HG03520 (cell line): Measurements from ENCODE around the gene NOX3.

Experiments used
- ATAC-seq: cut with Tn5 transposase; IDR thresholded peaks from one replicate; pipeline ENCODE4 v1.9.1; 2021; ENCODE audit warnings: mild to moderate bottlenecking, moderate library complexity; ENCODE audit not compliant: unreplicated experiment

Gene NOX3

DNA sequence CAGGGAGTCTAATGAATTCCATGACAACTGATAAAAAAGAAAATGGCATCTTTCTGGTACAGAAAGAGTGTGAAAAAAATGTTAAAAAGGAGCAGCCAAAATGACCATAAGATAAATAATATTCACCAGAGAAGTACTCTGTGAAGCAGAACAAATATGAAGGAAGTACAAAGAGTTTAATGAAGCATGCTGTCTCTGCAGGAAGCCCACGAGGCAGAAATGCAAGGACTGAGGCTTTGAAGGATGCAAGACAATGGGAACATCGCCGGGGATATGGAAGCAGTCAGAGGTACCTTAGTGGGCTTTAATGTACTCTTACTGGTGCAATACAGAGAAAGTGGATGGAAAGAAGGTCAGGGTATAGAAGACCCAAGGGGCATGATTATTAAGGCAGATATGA lies 50.7 kb downstream of the NOX3 start:
- no peak for ATAC-seq

DNA sequence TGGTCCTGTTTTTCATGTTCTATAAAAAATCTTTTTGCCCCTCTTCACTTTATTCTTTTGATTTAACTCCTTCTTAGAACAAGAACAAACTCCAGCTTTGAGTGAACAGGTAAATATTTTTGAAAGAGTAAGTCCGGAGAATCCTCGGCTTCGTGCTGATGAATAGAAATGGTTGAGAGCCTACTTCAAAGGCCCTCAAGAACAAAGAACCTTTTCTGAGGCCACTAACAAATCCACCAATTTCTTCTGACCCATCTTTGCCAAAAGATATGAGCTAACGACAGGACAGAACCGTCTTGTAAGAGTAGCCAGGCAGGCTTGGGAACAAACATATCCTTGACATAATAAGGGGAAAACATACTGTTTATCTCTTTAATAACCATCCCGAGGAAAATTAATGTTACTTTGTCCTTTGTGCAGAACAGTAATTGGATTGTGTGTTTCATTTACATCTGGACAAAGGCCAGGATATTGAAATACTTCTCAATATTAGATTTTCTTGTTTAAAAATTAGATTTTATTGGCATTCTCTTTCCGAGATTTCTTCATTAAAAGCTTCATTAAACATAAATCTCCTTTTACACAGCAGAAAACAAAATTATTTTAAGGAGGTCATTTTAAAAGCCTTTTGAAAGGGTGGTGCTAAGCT lies 52.9 kb downstream of the NOX3 start:
- ATAC-seq, result no peak

DNA sequence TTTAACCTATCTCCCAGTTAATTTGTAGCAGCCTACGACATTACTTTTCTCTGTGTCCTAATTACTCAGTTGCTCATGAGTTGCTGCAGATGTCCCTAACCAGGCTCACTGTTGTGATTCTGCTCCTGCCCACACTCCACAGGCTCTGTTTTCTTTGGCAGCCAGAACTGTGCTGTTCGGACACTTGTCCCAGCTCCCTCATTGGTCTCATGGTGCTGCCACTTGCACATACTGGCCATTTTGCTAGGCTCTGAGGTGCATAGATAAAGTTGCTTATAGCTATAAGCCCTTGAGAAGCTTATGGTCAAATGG lies 55.0 kb downstream of the NOX3 start:
- no peak for ATAC-seq

- no peak for ATAC-seq
Measured at GRCh38 chr6:155399745-155400653, 55.6 kb downstream of the NOX3 start.

DNA sequence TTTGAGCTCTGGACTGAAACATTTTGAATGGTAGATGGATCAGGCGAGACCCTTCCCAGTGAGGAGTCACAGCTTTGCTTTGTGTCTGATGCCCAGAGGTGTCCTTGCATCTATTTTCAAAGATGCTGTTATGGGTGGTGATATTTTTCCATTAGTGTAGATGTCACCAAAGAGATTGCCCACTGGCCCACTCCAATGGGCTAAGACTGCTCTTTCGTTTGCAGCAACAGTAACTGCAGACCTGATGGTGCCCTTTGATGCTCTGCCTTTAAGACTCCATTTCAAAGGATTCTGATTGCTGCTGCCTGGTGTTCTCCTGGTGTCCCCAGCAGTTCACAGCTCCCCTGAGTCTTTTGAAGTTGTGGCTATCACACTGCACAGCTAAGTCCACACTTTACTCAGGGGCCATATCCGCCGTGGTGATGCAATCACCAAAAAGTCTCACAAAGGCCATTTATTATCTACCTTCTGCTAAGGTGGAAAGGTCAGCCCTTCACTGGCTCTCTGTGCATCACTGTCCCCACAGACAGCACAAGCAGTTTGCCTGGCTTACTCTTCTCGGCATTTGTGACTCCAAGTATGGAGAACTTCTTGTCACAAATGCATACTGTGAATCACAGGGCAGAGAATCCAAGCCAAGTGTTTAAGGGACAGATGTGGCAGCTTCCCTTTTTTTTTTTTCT lies 56.4 kb downstream of the NOX3 start:
- no peak for ATAC-seq

- ATAC-seq, result no peak
Measured at GRCh38 chr6:155398701-155399061, 57.0 kb downstream of the NOX3 start.

- no peak for ATAC-seq
Measured at GRCh38 chr6:155398221-155398620, 57.4 kb downstream of the NOX3 start.

DNA sequence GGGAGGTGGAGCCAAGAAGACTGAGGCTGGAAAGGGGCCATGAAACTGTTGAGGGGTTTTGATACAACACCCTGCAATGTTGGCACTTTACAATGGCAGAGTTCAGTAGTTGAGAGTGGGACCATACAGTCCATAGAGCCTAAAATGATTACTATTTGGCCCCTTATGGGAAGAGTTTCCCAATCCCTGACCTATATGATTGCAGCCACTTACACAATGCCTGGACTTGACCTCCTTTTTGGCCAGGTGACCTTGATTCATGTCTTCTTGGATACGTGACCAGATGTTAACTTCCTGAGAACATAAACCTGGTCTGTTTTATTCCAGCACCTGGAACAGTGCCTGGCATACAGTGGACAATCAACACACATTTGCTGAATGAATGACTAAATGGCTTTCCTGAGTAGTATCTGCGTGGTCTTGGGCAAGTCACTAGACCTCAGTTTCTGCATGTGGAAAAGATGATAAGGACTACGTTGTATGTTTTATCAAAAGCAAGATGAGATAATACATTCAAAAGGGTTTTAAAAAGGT lies 58.4 kb downstream of the NOX3 start:
- ATAC-seq, result no peak

DNA sequence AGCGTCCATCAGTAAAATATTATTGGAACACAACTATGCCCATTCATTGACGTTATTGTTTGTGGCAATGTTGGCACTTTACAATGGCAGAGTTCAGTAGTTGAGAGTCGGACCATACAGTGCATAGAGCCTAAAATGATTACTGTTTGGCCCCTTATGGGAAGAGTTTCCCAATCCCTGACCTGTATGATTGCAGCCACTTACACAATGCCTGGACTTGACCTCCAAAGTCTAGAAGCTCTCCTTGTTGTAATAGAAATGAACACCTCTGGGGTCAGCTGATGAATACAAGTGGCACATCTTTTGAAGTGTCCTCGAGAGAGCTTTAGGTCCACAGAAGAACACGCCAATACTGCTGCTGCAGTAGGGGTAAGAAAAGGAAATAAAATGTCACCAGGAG lies 59.0 kb downstream of the NOX3 start:
- no peak for ATAC-seq

DNA sequence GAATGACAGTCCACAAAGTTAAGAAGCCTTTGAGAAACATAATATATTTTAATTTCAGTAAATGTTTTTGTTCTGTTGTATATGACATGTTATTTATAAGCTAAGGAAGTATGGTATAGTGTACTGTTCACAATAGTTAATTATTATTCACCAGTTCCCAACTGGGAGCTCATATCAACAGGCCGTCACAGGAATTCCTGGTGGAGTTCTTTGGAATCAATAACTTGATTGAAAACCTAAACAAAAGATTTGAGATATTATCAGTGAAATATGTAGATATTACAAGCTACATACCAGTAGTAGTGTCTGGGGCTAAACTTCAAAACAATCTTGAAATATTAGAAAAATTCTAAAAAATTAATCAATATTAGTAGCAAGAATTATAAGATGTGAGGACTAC lies 60.3 kb downstream of the NOX3 start:
- no peak for ATAC-seq

DNA sequence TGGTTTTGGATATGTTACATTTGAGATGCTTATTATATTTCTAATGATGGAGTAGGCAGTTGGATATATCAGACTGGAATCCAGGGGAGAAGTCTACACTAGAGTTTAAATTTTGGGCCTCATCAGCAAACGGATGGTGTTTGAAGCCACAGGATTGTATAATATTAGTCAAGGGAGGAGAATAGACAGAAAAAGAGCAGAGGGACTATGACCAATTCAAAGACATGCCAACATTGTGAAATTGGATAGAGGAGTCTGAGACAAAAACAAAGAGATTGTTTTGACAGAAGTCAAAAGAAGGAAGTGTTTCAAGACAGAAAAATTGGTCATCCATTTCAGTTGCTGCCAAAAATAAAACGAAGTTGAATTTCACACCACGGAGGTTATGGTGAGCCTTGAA lies 66.5 kb downstream of the NOX3 start:
- ATAC-seq, result no peak

DNA sequence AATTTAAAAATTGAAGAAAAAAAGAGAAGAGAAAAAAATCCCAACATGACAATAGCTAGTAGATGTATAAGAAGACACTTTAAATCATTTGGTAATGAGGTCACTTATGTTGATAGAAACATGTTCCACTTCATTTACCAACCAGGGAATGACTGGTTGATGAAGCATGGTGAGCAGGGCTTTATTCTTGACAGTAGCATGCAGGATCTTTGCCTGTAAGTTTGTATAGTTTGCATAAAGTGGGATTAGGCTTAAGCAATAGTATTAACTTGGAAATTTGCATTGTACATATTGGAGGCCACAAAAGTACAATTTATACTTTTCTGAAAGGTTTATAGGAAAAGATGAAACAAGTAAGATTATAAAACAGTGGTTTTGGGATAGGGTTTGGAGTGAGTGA lies 67.0 kb downstream of the NOX3 start:
- no peak for ATAC-seq

- ATAC-seq, result no peak
Measured at GRCh38 chr6:155387481-155387880, 68.2 kb downstream of the NOX3 start.

- ATAC-seq, result no peak
Measured at GRCh38 chr6:155384321-155384952, 71.2 kb downstream of the NOX3 start.

GRCh38 chr6:155383913-155384312 lies 71.7 kb downstream of the NOX3 start:
- ATAC-seq, result no peak

DNA sequence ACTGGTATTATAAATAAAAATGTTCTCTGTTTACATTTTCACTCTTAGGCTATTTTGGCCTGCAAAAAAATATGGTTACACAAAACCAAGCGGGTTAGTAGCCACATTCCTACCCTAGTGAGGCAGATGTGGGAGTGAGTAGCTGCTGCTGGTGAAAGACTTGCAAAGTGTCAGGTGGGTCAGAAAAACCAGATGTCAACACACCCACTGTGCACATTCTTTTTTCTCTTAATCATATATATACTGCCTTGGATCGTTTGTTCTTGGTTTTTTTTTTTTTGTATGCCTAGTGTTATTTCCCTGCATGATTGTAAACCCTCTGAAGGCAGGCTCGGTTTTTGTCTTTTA lies 73.3 kb downstream of the NOX3 start:
- ATAC-seq, result no peak

GRCh38 chr6:155381673-155382337 lies 73.8 kb downstream of the NOX3 start:
- no peak for ATAC-seq

GRCh38 chr6:155380666-155381332 lies 74.8 kb downstream of the NOX3 start:
- no peak for ATAC-seq

DNA sequence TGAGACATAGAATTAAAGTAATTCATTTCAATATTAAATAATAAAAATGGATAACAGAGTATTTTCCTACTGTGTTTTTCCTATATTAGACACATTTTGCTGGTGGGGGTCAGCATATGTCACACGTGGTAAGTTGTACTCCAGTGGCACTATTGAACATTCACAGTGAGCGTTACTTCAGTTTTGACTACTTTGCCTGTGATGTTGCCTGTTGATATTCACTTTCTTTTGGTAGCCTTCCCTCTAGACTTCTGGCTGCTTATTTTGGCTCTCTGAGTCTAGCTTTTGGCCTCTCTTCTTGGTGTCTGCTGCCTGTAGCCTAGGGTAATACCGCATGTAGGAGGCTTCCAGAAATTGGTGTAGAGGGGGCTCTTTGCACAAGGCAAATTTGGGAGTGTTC lies 76.9 kb downstream of the NOX3 start:
- no peak for ATAC-seq

GRCh38 chr6:155378276-155378675 lies 77.4 kb downstream of the NOX3 start:
- ATAC-seq, result peak; percentile 60
